GM21526 (cell line): ENCODE results near the gene TCF4.

Experiments
- ATAC-seq: cut with Tn5 transposase; IDR thresholded peaks from one replicate; pipeline ENCODE4 v1.9.1; 2021; ENCODE audit warnings: moderate library complexity; ENCODE audit not compliant: unreplicated experiment, low FRiP score

The TCF4 gene

DNA sequence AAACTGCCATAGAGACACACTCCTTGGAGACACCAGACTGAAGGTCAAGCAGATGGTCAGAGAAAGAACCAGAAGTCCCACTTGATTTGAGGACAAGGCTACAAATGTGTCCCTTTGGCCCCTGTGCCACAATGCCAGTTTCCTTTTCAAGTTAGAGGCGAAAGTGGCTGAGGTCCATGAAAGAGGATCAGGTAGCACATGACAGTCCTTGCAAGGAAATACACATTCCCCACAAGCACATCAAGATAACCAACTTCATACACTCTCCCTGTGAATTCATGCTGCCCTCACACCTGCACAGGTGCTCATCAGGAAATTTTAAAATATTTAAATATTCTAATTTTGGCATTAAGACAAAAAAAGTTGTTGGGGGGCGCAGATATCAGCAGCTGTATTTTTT, 218.6 kb downstream of the TCF4 start:
- ATAC-seq: no peak

DNA sequence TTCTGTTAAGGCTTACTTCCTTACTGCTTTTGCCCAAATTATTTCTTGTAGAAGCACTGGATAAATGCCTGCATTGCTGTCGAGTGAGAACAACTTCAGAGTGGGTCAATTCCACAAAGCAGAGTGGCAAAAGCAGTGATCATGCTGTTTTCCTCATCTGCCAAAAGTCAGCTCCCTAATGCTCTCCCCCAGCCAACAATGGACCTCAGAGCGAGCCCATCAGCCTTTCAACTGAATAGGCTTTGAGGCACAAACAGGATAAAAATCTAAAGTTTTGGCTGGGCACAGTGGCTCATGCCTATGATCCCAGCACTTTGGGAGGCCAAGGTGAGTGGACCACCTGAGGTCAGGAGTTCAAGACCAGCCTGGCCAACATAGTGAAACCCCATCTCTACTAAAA, 222.7 kb downstream of the TCF4 start:
- no peak for ATAC-seq

DNA sequence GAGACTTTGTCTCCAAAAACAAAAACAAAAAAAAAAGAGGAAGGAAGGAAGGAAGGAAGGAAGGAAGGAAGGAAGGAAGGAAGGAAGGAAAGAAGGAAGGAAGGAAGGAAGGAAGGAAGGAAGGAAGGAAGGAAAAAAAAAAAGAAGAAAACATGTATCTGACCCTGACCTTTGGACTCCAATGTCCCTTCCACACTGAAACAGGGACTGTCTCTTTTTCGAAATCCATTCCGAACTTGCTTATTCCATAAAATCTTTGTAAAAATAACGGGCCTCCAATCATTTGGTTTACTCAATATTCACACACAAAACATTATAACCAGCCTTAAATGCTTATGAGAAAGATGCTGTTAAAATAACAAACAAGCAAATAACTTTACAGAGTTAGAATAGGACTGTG, 225.7 kb downstream of the TCF4 start:
- ATAC-seq: no peak

DNA sequence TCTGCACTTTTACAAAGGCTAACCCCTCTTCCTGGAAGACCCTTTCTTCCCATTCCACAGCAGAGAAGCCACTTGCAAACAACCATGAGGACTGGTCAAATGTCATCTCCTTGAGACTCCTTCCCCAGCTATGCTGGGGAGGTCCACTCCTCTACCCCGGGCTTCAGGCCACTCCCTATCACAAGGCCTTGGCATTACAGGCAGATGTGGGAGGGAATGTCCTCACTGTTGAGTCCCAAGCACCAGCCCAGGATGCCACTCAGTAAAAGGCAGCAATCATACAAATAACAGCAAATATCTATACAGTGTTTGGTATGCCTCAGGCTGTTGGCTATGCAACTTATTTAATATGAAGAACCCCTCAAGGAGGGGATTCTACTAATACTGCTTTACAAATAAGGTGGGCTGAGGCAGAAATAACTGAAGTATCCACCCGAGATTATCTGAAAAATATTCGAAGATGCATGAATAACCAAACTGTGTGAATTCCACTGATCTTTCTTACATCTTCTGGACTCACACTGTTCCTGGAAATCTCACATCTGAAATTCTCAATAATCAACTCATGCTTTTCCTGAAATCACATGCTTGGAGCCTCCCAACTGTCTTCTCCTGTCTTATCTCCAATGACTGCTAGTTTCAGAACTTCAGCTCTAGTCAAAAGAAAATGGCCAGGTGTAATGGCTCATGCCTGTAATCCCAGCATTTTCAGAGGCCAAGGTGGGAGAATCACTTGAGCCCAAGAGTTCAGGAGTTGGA, 226.3 kb downstream of the TCF4 start:
- no peak for ATAC-seq

DNA sequence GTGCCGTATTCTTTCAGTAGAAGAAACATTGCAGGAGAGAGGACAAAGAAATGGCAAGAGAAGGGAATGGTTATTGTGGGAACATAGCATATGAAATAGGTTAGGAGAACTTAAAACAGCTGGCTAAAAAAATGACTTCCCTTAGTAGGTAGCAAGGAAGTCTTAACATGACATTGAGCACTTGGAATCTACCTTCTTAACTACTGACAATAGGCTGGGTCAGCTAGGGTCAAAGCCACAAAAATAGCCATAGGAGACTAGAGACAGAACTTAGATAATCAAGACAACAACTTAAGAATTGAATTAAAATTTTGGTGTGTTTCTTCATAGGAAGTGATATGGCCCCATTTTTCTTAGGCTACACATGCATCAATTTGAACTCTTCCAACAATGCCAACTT, 227.9 kb downstream of the TCF4 start:
- no peak for ATAC-seq

DNA sequence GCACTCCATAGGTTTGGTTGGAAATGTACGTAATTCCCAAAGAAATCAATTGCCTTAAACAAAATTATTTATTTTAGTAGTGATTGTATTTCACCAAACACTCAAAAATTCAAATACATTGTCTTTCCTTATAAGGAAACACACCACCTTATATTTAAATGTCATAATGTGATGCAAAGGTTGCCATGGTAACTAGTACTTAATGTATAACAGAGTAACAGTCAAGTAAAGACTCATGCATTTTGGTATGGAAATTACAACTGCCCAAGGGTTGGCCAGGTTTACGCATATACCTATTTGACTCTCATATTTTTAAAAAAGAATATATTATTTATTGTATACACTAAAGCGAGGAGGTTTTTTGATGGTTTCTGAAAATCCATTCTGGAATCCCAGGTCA, 231.2 kb downstream of the TCF4 start:
- ATAC-seq: no peak

DNA sequence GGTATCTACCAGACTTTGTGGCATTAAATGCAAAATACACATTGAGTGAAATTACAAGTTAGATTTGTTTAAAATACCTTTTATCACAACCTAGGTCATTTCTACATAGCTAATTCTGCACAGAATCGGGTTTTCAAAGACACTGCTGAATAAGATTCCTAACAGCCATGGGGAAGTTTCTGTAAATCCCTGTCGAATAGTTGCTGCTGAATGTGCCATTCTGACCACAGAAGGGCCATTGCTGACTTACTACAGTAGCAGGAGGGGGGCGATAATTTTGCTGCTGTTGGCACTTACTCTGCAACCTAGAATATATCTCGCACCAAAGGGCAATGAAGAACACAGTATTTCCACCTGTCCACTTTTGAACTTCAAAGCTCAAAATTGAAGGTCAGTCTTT, 232.8 kb downstream of the TCF4 start:
- ATAC-seq: no peak

DNA sequence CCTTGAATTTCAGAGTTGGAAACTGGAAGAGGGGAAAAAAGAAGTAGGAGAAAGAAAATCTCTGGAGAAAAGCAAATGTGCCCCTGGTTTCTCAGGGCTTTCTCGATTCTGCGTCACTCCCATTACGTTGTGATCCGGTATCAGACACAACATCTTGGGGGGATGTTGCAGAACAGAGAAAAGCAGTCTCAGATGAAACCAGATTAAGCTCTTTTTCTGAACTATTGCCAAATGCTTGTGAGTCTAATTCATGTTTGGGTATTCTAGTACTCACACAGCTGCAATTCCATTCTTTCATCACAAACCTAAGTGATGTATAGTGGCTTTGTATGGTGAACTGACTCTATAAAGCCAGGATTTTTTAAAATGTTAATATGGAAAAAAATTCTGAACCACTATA, 233.2 kb downstream of the TCF4 start:
- ATAC-seq: no peak

DNA sequence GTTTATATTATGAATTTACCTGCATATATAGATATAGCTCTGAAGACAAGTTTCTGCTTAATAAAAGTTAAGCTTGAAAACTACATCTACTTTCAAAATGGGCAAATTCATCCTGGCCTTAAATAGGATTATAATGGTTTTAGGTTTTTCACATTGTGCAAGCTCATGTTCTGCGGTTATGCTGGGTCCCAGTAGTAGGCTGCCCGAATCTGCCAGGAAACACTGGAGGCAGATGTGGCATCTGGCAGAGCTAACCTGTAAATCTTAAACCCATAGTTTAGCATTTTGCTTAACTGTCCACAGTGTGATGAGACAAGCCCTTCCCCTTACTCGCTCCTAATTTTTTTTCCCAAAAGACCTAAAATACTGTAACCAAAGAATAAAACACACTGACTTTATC, 234.2 kb downstream of the TCF4 start:
- no peak for ATAC-seq

DNA sequence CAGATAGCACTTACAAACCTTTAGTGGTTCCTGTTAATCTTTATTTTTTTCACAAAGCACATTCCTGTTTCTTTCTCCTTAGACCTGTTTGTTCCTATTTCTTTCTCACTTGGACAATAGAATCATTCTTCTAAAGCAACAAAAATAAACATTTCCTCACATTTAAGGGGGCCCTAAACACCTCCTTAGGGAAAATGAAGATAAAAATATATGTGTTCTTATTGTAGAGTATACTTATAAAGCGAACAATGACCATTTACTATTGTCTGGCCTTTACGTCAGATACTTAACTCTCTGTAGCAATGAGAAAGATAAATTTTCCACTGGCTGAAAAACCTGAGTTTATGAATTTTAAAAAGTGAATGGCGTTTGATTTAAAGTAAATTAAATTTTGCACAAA, 234.6 kb downstream of the TCF4 start:
- ATAC-seq: no peak

DNA sequence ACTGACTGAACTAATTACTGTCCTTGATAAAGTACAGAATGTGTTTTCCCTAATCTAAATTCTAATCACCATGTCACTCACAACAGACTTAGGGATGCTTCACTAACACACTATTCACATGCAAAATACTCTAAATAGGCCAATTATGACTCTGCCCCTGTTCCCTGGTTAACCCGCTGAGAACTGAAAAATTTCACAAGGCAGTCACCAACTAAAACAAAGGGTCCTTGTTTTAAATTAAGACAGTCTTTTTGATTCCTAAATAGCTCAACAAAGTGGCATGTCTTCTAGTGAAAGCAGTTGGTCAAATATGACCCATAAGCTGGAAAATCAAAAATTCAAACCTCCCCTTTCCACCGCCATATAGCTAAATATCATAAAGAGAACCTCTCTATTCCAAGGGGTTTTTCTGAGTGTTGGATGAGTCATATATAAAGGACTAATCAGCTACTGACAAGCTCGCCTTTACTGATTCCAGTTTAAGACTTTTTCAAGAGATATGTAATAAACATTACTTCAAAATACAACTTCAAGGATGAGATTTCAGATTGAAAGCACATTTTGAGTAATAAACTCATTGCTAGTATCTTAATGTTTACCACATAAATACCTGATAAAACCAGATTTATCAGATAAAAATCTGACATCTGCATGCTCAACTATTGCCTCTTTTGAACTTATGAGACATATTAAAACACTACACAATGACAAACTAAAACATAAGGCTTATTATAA, 235.8 kb downstream of the TCF4 start:
- no peak for ATAC-seq

DNA sequence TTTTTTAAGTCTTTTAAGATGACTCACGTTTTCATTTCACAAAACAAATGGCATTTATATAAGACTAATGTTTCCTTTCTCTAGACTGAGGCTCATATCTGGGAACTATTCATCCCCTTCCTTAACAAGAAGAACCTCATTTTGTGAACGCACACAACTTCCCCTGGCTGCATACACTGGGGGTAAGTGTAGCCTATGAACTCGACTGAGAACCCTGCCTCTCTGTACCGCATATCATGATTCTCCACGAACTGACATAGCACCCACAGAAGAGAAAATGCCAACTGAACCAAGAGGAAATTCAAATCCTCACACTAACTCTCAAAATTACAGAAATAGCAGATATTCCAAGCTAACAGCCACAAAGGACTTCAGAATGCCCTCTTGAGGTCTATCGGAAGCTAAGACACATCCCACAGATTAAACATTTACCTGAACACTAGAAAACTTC, 236.7 kb downstream of the TCF4 start:
- no peak for ATAC-seq

DNA sequence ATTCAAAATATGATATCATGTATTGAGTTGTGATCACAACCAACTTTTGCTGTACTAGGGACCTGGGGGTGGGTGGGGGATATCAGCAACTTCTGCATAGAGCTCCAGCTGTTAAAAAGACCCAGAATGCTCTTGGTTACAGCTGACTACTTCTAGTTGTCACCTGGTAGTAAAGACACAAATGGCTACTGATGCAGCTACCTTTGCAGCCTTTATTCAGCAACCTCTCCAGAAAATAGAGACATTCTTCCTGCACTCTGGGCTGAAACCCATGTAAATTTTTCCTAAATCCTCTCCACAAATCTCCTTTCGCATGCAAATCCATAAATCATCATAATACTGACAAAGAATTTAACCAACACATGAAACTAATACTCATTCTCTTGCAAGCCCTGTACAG, 238.3 kb downstream of the TCF4 start:
- ATAC-seq: no peak

DNA sequence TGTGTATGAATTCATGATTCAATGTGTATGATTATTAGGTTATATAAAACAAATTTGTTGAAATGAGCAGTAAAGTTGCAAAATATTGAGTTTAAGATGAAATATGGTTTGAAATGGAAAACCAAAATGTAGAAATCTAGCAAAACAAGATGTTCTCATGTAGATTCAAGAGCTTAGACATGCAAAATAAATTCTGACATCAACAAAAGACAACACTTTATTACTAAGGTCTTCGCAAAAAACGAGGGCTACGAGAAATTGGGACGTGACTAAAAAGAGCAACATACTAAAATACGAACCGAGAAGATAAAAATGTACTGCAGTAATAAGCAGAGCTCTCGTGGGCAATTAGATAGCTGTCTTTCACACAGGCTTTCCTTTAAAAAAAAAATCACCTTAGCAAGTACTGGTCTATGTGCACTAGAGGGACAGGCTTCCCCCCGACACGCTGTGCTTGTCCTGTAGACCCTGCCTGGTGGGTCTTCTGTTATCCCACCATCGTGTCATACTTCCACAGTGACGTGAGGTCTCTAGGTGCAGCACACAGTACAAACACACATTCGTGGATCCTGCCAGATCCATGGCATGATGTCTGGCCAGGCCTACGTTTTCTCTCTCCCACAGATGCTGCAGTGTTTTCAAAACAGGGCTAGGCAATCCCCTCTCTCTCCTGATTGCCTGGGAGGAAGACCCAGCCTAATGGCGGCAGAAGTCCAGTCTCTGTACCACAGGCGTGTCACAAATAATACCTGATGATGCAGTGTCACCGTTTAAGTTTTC, 240.8 kb downstream of the TCF4 start:
- no peak for ATAC-seq

DNA sequence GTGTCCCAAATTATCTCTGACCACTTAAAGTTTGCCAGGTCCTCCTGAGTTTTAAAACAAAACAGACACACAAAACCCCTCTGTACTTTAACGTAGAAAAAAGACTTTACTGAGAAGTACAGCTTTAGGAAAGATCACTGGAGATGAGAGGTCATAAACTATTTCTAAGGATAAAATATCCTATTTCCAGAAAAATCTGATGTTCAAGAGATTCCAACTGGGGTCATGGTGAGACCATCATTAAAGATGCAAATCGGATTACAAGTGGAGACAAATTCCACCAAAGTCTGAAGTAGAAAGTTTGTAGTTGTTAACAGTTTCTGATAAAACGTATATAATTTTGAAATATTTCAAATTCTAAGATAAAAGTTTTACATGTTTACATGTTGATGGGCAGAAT, 241.6 kb downstream of the TCF4 start:
- no peak for ATAC-seq

DNA sequence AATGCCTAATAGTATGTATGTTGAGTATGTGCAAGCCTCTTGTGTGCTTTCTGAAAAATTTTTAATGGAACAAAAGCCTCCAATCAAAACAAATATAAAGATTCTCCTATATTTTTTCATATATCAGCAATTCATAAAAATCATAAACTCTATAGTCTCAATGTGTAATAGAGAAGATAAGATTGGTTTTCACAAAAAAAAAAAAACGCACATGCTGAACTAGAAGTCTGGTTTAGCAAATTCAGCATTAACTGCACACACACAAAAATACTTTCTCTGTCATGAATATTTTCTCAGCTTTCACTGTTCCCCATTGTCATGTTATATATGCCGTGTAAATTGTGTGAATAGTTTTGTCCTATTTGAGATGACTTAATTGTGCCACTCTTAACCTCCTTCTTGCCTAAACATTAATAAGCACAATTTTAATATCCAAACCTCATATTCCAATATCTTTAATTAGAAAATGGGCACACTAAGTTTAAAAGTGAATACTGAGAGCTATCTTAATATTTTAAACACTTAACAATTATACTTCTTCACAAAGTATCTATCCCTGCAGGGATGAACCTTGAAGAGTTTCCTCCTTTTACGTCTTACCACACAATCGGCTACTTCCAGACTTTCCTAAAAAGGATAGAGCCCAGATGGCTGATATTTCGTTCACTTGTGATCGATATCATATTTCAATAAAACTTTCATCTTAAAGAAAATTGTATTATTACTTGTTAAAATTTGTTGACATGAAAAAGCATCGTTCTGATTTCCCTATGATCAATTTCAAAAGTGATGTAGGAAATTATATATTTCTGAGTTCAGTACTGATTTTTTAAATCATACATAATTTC, 242.7 kb downstream of the TCF4 start:
- no peak for ATAC-seq

DNA sequence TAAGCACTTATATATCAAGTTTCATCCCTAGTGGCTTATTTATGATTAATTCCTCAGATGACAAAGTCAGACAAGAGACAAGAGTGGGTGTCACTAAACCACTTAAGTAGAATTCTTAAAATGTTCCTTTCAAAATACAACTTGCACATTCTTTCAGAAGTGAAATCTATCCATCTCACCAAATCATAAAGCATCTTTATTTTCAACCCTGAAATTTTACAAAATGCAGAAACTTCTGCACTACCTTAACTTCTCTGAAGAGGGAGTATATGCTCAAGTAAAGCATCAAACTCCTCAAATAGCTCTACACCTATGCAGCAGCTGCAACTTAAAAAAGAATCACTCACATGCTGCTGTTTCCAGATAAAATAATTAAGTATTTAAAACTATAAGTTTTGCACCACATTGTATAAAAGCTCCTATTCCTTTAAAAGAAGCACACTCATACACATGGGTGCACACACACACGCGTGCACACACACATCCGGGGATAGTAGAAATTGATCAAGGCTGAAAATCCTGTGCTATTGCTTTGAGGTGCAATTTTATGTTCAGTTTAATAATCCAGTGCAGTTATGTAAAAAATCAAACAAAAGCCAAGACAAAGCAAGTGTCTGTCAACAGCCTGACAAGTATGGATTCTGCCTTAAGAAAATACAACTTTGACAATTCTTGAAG, 244.5 kb downstream of the TCF4 start:
- no peak for ATAC-seq

DNA sequence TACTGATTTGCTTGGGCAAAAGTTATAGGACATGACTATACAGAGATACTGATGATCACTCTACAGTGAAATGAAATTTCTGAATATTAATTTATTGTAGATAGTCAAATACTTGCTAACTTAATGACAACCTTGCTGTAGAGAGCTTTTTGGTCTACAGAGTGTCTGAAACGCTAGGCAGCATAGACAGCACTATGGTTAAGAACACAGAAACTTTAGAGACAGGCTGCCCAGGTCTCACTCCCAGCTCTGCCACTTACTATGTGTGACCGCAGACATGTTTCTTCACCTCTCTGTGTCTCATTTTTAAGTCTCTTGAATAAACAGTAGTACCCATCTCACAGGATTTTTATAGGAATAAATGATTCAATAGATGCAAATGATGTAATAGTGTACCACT, 247.0 kb downstream of the TCF4 start:
- no peak for ATAC-seq

DNA sequence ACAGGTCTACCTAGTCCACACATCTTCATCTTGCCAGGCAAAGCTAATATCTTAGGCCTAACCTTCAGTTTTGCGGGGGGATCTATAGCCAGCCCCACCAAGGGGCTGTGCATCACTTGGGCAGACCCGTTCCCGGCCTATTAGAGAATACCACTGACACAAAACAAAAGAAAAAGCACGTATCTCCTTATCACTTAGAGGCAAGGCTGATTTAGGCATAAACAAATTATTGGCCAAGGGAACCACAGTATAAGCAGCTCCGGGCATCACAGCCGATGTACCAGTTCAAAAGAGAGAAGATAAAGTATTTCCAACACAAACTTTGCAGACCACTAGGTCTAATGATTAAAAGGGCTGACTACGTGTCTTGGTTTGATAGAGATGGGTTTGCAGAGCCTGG, 248.0 kb downstream of the TCF4 start:
- no peak for ATAC-seq
